HEK293 (cell line): Measurements from ENCODE around the gene RAB9A.

ENCODE experiments used
- CTCF ChIP-seq: fragments of 450-650 bp; formaldehyde crosslinking; IDR thresholded peaks from 2 replicates; pipeline ENCODE4 v1.5.1; 2016; ENCODE audit warnings: missing biosample characterization, missing genetic modification characterization
- SETDB1 ChIP-seq: IDR thresholded peaks from one replicate; pipeline ENCODE4 v1.6.1; 2017; ENCODE audit warnings: mild to moderate bottlenecking, low read length, moderate library complexity, mixed read lengths; ENCODE audit not compliant: insufficient read length
- YY1 ChIP-seq: fragments of 450-650 bp; formaldehyde crosslinking; IDR thresholded peaks from 2 replicates; pipeline ENCODE4 v1.5.1; 2018; ENCODE audit warnings: missing biosample characterization, missing genetic modification characterization
- ZBTB26 ChIP-seq: fragments of 450-650 bp; formaldehyde crosslinking; optimal IDR thresholded peaks from 2 replicates; pipeline ENCODE3; 2016; ENCODE audit warnings: missing biosample characterization, mild to moderate bottlenecking, missing genetic modification characterization

GRCh38 chrX:13647709-13648212, 41.2 kb upstream of the RAB9A start:
- TF ChIP-seq CTCF (tag by site-specific recombination), result no peak
- no peak for TF ChIP-seq ZBTB26 (tag by site-specific recombination)
- TF ChIP-seq SETDB1, result no peak
- TF ChIP-seq YY1 (tag by site-specific recombination), result no peak
